Measurements from ENCODE around the gene ASCC1. TPM values are rescaled to one million over a fixed set of nuclear protein-coding genes. Genes with fewer than 3 reads are reported as not detected.
"Not testable (repeated sequence)": the region's sequence is repeated elsewhere in the genome, so short reads cannot be mapped to it uniquely, and the experiment has no call there.

Gene ASCC1
- total and polyA plus RNA-seq, 5 donors from 2014 or later: 20.5 to 28.8 (median 26.0) TPM

DNA sequence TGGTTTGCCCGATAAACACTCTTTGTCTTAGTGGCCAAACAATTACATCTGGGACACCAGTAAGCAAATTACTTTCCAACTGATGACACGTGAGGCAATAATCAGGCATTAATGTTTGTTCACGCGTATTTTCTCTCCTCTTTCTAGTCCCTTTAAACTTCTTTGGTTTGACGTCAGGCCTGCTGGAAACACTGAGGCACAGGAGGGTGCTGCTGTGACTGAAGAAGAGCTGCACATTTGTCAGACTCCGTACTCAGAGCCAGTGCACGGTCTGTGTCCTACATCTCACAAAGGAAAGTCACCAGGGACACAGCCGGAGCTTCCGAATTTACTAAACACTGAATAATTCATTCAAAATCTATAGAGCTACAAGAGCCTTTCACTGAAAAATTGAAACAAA, 57.9 kb downstream of the ASCC1 start:
- H3K4me3 ChIP-seq (ENCODE audit: low read depth, low read length): no peak overlapping the region
- Mint-ChIP-seq H3K27ac (no peak overlapping the region), H3K4me1 (peaks cover 0 to 10% (median 3%) of the 10 kb centered on the region in 4 donors), H3K4me3 (no peak overlapping the region), H3K36me3 (peaks cover 37% of the 10 kb centered on the region), H3K27me3 (no peaks in the 10 kb centered on the region), H3K9me3 (no peaks in the 10 kb centered on the region)
- no peak overlapping the region for H3K27ac ChIP-seq (ENCODE audit: insufficient read depth, low read length, poor library complexity, severe bottlenecking)
- H3K27me3 ChIP-seq (ENCODE audit: control insufficient read depth, insufficient read depth, low read length): no peaks in the 10 kb centered on the region
- no peak for ATAC-seq (ENCODE audit: low read depth in 2 of 2)
- peaks cover 18% of the 10 kb centered on the region for H3K36me3 ChIP-seq (ENCODE audit: control insufficient read depth, insufficient read depth, low read length)
- H3K9me3 ChIP-seq (ENCODE audit: control insufficient read depth in 2 of 2, low read length in 2 of 2): no peaks in the 10 kb centered on the region
- no peak for DNase-seq
- H3K4me1 ChIP-seq (ENCODE audit: control insufficient read depth, insufficient read depth, low read length, poor library complexity, severe bottlenecking): no peaks in the 10 kb centered on the region

DNA sequence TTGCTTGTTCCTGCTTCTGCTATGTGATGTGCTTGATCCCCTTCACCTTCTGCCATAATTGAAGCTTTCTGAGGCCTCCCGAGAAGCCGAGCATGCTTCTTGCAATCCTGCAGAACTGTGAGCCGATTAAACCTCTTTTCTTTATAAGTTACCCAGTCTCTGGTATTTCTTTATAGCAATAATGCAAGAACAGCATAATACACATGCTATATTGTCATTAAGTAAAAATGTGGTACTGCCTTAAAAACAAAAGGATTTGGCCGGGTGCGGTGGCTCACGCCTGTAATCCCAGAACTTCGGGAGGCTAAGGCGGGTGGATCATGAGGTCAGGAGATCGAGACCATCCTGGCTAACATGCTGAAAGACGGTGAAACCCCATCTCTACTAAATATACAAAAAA, 59.9 kb downstream of the ASCC1 start:
- Histone ChIP-seq H3K9me3 (ENCODE audit: control insufficient read depth in 2 of 2, low read length in 2 of 2) (no peaks in the 10 kb centered on the region), H3K36me3 (ENCODE audit: control insufficient read depth, insufficient read depth, low read length) (peaks cover 12% of the 10 kb centered on the region), H3K4me3 (ENCODE audit: low read depth, low read length) (no peak overlapping the region), H3K4me1 (ENCODE audit: control insufficient read depth, insufficient read depth, low read length, poor library complexity, severe bottlenecking) (no peaks in the 10 kb centered on the region), H3K27me3 (ENCODE audit: control insufficient read depth, insufficient read depth, low read length) (no peaks in the 10 kb centered on the region), H3K27ac (ENCODE audit: insufficient read depth, low read length, poor library complexity, severe bottlenecking) (no peak overlapping the region)
- peaks cover 4% of the 10 kb centered on the region for H3K27me3 Mint-ChIP-seq
- DNase-seq (no peak), ATAC-seq (ENCODE audit: low read depth in 2 of 2) (no peak)
- peaks cover 2 to 5% (median 3%) of the 10 kb centered on the region in 4 donors for H3K4me1 Mint-ChIP-seq
- H3K36me3 Mint-ChIP-seq: peaks cover 41% of the 10 kb centered on the region
- H3K4me3 Mint-ChIP-seq: no peak overlapping the region
- H3K27ac Mint-ChIP-seq: peak overlapping the region in 2 of 3 donors; percentile 16 to 29
- H3K9me3 Mint-ChIP-seq: peaks cover 0 to 1% (median 0%) of the 10 kb centered on the region in 7 donors

DNA sequence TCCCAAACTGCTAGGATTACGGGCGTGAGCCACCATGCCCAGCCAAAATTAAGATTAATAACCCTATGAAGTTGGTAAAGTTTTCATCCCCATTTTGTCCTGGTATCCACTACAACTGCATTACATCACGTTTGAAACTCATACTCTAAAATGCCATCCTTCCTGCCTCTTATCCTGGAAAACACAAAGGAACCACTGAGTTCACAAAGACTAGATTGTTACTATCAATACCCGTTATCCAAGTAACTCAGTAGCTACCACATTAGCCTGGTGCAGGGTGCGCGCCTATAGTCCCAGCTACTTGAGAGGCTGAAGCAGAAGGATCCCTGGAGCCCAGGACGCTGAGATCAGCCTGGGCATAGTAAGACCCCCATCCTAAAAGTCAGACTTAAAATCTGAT, 63.8 kb downstream of the ASCC1 start:
- peaks cover 32% of the 10 kb centered on the region for H3K36me3 Mint-ChIP-seq

DNA sequence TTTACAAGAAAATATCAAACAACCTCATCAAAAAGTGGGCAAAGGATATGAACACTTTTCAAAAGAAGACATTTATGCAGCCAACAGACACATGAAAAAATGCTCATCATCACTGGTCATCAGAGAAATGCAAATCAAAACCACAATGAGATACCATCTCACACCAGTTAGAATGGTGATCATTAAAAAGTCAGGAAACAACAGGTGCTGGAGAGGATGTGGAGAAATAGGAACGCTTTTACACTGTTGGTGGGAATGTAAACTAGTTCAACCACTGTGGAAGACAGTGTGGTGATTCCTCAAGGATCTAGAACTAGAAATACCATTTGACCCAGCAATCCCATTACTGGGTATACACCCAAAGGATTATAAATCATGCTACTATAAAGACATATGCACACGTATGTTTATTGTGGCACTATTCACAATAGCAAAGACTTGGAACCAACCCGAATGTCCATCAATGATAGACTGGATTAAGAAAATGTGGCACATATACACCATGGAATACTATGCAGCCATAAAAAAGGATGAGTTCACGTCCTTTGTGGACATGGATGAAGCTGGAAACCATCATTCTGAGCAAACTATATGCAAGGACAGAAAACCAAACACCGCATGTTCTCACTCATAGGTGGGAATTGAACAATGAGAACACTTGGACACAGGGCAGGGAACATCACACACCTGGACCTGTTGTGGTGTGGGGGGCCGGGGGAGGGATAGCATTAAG, 65.2 kb downstream of the ASCC1 start:
- H3K27me3 ChIP-seq (ENCODE audit: control insufficient read depth, insufficient read depth, low read length); H3K9me3 ChIP-seq (ENCODE audit: control insufficient read depth in 2 of 2, low read length in 2 of 2); H3K9me3 Mint-ChIP-seq; H3K27ac ChIP-seq (ENCODE audit: insufficient read depth, low read length, poor library complexity, severe bottlenecking); H3K4me1 Mint-ChIP-seq; H3K27me3 Mint-ChIP-seq; DNase-seq; ATAC-seq (ENCODE audit: low read depth in 2 of 2); H3K36me3 ChIP-seq (ENCODE audit: control insufficient read depth, insufficient read depth, low read length); H3K4me3 ChIP-seq (ENCODE audit: low read depth, low read length); H3K4me1 ChIP-seq (ENCODE audit: control insufficient read depth, insufficient read depth, low read length, poor library complexity, severe bottlenecking); H3K4me3 Mint-ChIP-seq: not testable (repeated sequence)
- Mint-ChIP-seq H3K36me3 (peaks cover 24% of the 10 kb centered on the region), H3K27ac (peak overlapping the region in 2 of 3 donors; percentile 23 to 59)

More for the DNA sequence above, 63.8 kb downstream of the ASCC1 start:
- Histone ChIP-seq H3K4me3 (ENCODE audit: low read depth, low read length) (no peak overlapping the region), H3K27ac (ENCODE audit: insufficient read depth, low read length, poor library complexity, severe bottlenecking) (no peak overlapping the region), H3K9me3 (ENCODE audit: control insufficient read depth in 2 of 2, low read length in 2 of 2) (no peaks in the 10 kb centered on the region), H3K27me3 (ENCODE audit: control insufficient read depth, insufficient read depth, low read length) (no peaks in the 10 kb centered on the region), H3K4me1 (ENCODE audit: control insufficient read depth, insufficient read depth, low read length, poor library complexity, severe bottlenecking) (no peaks in the 10 kb centered on the region), H3K36me3 (ENCODE audit: control insufficient read depth, insufficient read depth, low read length) (peaks cover 2% of the 10 kb centered on the region)
- ATAC-seq (ENCODE audit: low read depth in 2 of 2) (no peak), DNase-seq (no peak)
- no peak overlapping the region for H3K27ac Mint-ChIP-seq
- H3K4me3 Mint-ChIP-seq: no peak overlapping the region
- peaks cover 4% of the 10 kb centered on the region for H3K27me3 Mint-ChIP-seq
- H3K4me1 Mint-ChIP-seq: peaks cover 0 to 5% (median 2%) of the 10 kb centered on the region in 4 donors
- peaks cover 0 to 1% (median 0%) of the 10 kb centered on the region in 7 donors for H3K9me3 Mint-ChIP-seq

DNA sequence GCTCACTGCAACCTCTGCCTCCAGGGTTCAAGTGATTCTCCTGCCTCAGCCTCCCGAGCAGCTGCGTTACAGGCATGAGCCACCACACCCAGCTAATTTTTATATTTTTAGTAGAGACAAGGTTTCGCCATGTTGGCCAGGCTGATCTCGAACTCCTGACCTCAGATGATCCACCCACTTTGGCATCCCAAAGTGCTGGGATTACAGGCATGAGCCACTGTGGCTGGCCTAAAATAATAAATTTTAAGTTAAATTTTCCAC, 68.8 kb downstream of the ASCC1 start:
- H3K4me1 ChIP-seq (ENCODE audit: control insufficient read depth, insufficient read depth, low read length, poor library complexity, severe bottlenecking); H3K9me3 Mint-ChIP-seq; H3K27me3 ChIP-seq (ENCODE audit: control insufficient read depth, insufficient read depth, low read length); H3K9me3 ChIP-seq (ENCODE audit: control insufficient read depth in 2 of 2, low read length in 2 of 2); DNase-seq; H3K4me3 ChIP-seq (ENCODE audit: low read depth, low read length); ATAC-seq (ENCODE audit: low read depth in 2 of 2); H3K27me3 Mint-ChIP-seq; H3K36me3 ChIP-seq (ENCODE audit: control insufficient read depth, insufficient read depth, low read length); H3K27ac Mint-ChIP-seq; H3K27ac ChIP-seq (ENCODE audit: insufficient read depth, low read length, poor library complexity, severe bottlenecking); H3K4me3 Mint-ChIP-seq: not testable (repeated sequence)
- Mint-ChIP-seq H3K36me3 (peaks cover 11% of the 10 kb centered on the region), H3K4me1 (peaks cover 0 to 12% (median under 1%) of the 10 kb centered on the region in 4 donors)

DNA sequence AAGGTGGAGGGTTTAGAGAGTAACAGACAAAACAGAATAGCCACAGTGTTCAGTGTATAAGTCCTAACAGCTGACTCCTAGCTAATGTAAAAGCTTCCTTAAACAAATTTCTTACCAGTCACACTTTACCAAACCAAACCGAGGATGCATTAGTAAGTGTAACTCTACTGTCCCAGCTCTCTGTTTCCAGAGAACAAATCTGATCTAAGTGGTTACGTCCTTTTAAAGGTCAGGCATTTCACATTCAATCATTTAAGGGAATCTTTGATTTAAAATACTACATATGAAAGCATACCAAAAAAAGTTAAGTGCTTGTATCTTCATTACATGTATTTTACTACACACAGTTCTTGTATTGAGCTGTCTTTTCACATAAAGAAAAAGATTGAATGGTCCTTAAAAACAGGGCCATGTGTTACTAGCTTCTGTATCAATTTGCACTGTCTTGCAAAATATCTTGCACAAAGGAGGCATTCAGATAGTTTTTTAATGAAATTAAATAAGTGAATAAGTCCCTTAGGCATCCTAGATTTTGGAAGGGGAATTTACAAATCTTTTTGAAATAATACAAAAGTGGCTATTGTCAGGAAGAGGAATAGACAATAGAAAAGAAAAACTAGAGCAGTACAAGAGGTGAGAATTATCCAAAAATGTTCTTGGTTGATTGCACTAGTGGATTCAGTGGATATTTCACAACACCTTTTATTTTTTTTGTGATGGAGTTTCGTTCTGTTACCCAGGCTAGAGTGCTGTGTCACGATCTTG, 69.3 kb downstream of the ASCC1 start:
- H3K4me3 ChIP-seq (ENCODE audit: low read depth, low read length): no peak overlapping the region
- H3K9me3 Mint-ChIP-seq: no peaks in the 10 kb centered on the region
- no peaks in the 10 kb centered on the region for H3K27me3 Mint-ChIP-seq
- H3K36me3 ChIP-seq (ENCODE audit: control insufficient read depth, insufficient read depth, low read length): no peaks in the 10 kb centered on the region
- no peaks in the 10 kb centered on the region for H3K4me1 ChIP-seq (ENCODE audit: control insufficient read depth, insufficient read depth, low read length, poor library complexity, severe bottlenecking)
- H3K36me3 Mint-ChIP-seq: peaks cover 10% of the 10 kb centered on the region
- no peak for DNase-seq
- ATAC-seq (ENCODE audit: low read depth in 2 of 2): no peak
- peaks cover 0 to 12% (median under 1%) of the 10 kb centered on the region in 4 donors for H3K4me1 Mint-ChIP-seq
- H3K27ac Mint-ChIP-seq: peak overlapping the region in 1 of 3 donors; percentile 55
- H3K9me3 ChIP-seq (ENCODE audit: control insufficient read depth in 2 of 2, low read length in 2 of 2): no peaks in the 10 kb centered on the region
- H3K27ac ChIP-seq (ENCODE audit: insufficient read depth, low read length, poor library complexity, severe bottlenecking): no peak overlapping the region
- no peaks in the 10 kb centered on the region for H3K27me3 ChIP-seq (ENCODE audit: control insufficient read depth, insufficient read depth, low read length)
- H3K4me3 Mint-ChIP-seq: no peak overlapping the region

DNA sequence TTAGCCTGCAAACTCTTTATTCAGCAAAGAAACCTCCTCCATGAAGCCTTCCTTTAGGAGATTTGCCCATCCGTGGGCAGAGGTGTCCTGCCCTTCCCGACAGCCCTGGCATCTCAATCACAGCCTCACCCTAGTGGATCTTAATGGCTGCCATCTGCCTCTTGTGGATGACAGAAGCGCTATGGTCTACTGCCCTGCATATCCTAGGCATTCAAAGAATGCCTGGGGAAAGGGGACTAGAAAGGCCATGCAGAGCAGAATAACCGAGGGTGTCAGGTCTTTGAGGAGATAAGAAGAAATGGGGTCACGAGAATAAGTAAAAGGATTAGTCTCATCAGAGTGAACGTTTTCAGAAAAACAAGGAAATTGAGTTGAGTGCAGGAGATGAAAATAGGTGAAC, 70.0 kb downstream of the ASCC1 start:
- Mint-ChIP-seq H3K4me1 (peaks cover 0 to 12% (median under 1%) of the 10 kb centered on the region in 4 donors), H3K27ac (peak overlapping the region in 1 of 3 donors; percentile 55), H3K27me3 (no peaks in the 10 kb centered on the region), H3K9me3 (no peaks in the 10 kb centered on the region), H3K36me3 (peaks cover 9% of the 10 kb centered on the region), H3K4me3 (no peak overlapping the region)
- no peak overlapping the region for H3K27ac ChIP-seq (ENCODE audit: insufficient read depth, low read length, poor library complexity, severe bottlenecking)
- no peaks in the 10 kb centered on the region for H3K4me1 ChIP-seq (ENCODE audit: control insufficient read depth, insufficient read depth, low read length, poor library complexity, severe bottlenecking)
- H3K36me3 ChIP-seq (ENCODE audit: control insufficient read depth, insufficient read depth, low read length): no peaks in the 10 kb centered on the region
- no peaks in the 10 kb centered on the region for H3K9me3 ChIP-seq (ENCODE audit: control insufficient read depth in 2 of 2, low read length in 2 of 2)
- H3K27me3 ChIP-seq (ENCODE audit: control insufficient read depth, insufficient read depth, low read length): no peaks in the 10 kb centered on the region
- ATAC-seq (ENCODE audit: low read depth in 2 of 2): no peak
- H3K4me3 ChIP-seq (ENCODE audit: low read depth, low read length): no peak overlapping the region
- DNase-seq: no peak

DNA sequence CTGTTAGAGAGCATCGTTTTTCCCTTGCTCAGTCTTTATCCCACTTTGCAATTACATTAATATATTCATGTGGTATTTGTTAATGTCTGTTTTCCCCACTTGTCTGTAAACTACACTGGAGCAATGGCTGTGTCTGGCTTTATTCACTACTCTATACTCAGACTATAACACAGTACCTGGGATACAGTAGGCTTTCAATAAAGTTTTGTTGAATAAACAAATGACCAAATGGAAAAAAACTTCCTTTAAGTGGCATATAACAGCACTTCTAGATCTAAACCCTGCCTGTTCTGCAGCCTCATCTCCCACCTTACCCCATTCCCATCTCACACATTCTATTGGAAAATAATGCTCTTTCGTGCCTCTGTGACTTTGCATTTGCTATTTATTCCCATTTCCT, 70.4 kb downstream of the ASCC1 start:
- Mint-ChIP-seq H3K27ac (no peak overlapping the region), H3K36me3 (peaks cover 6% of the 10 kb centered on the region), H3K27me3 (no peaks in the 10 kb centered on the region)

More for the DNA sequence above, 70.4 kb downstream of the ASCC1 start:
- Histone ChIP-seq H3K36me3 (ENCODE audit: control insufficient read depth, insufficient read depth, low read length) (no peaks in the 10 kb centered on the region), H3K27ac (ENCODE audit: insufficient read depth, low read length, poor library complexity, severe bottlenecking) (no peak overlapping the region), H3K4me3 (ENCODE audit: low read depth, low read length) (no peak overlapping the region), H3K9me3 (ENCODE audit: control insufficient read depth in 2 of 2, low read length in 2 of 2) (no peaks in the 10 kb centered on the region), H3K27me3 (ENCODE audit: control insufficient read depth, insufficient read depth, low read length) (no peaks in the 10 kb centered on the region), H3K4me1 (ENCODE audit: control insufficient read depth, insufficient read depth, low read length, poor library complexity, severe bottlenecking) (no peaks in the 10 kb centered on the region)
- Mint-ChIP-seq H3K4me3 (no peak overlapping the region), H3K9me3 (no peaks in the 10 kb centered on the region), H3K4me1 (peaks cover 0 to 12% (median under 1%) of the 10 kb centered on the region in 4 donors)
- ATAC-seq (ENCODE audit: low read depth in 2 of 2) (no peak), DNase-seq (no peak)
